Smooth muscle cell (in vitro differentiated cells): ENCODE measurements around the gene C4orf54. TPM values are rescaled to one million over a fixed set of nuclear protein-coding genes. Genes with fewer than 3 reads are reported as not detected.

ENCODE experiments used
- DNase-seq: peaks from one replicate; lab custom pipeline; 2025; ENCODE audit not compliant: unreplicated experiment; lab: John Stamatoyannopoulos, UW
- H2AFZ ChIP-seq: fragments of 200-600 bp; sonication (generic); 2 replicates; pipeline ENCODE4 v1.6.0; 2016; ENCODE audit warnings: antibody characterized with exemption, low read depth, mild to moderate bottlenecking
- H3F3A ChIP-seq: fragments of 200-600 bp; sonication (generic); 2 replicates; pipeline ENCODE4 v1.6.0; 2017; ENCODE audit warnings: antibody characterized with exemption, low read depth
- H3K27ac ChIP-seq: fragments of 200-600 bp; sonication (generic); 2 replicates; pipeline ENCODE4 v1.5.1; 2016; ENCODE audit warnings: low read depth, mild to moderate bottlenecking
- H3K27me3 ChIP-seq: fragments of 200-600 bp; sonication (generic); 2 replicates; pipeline ENCODE4 v1.6.1; 2016; ENCODE audit warnings: low read depth, mild to moderate bottlenecking
- H3K36me3 ChIP-seq: fragments of 200-600 bp; sonication (generic); 2 replicates; pipeline ENCODE4 v1.5.1; 2016; ENCODE audit warnings: low read depth
- H3K4me1 ChIP-seq: fragments of 200-600 bp; sonication (generic); 2 replicates; pipeline ENCODE4 v1.5.1; 2016; ENCODE audit warnings: low read depth
- H3K4me2 ChIP-seq: fragments of 200-600 bp; sonication (generic); 2 replicates; pipeline ENCODE4 v1.6.0; 2016; ENCODE audit warnings: mild to moderate bottlenecking
- H3K4me3 ChIP-seq: fragments of 200-600 bp; sonication (generic); 2 replicates; pipeline ENCODE4 v1.5.1; 2016; ENCODE audit warnings: mild to moderate bottlenecking
- H3K79me2 ChIP-seq: fragments of 200-600 bp; sonication (generic); 2 replicates; pipeline ENCODE4 v1.6.0; 2016; ENCODE audit warnings: low read depth, mild to moderate bottlenecking
- H3K9ac ChIP-seq: fragments of 200-600 bp; sonication (generic); 2 replicates; pipeline ENCODE4 v1.6.0; 2016; ENCODE audit warnings: low read depth
- H3K9me3 ChIP-seq: fragments of 200-600 bp; sonication (generic); replicated peaks from 2 replicates; pipeline ENCODE4 v1.5.1; 2016; ENCODE audit warnings: low read depth
- H4K20me1 ChIP-seq: fragments of 200-600 bp; sonication (generic); 2 replicates; pipeline ENCODE4 v1.6.0; 2016; ENCODE audit warnings: low read depth
- WGBS: methylation state at CpG from one replicate; pipeline ENCODE4 v1.1.7; 2016; ENCODE audit warnings: low lambda C conversion rate; 5-methylcytosine and 5-hydroxymethylcytosine counted together
- polyA plus RNA-seq: library from polyadenylated mRNA; unstranded; fragments of >200 nt; fragmentation: Nextera tagmentation; extraction: Ambion mirVana; gene quantifications from 2 replicates; pipeline ENCODE4 v1.2.1, GENCODE V29; 2016
- total RNA-seq: library from RNA; depleted of rRNA; stranded (reverse); fragments of >200 nt; gene quantifications from 2 replicates; pipeline ENCODE4 v1.2.3, GENCODE V29; 2014
- TF ChIP-seq, protein P1 (sequence below): fragments of 200-600 bp; sonication (generic); IDR thresholded peaks from 2 replicates; pipeline ENCODE4 v1.5.1; 2017; ENCODE audit warnings: borderline replicate concordance, mild to moderate bottlenecking, antibody characterized with exemption; ENCODE audit not compliant: insufficient read depth, poor library complexity, severe bottlenecking

Gene C4orf54
- total and polyA plus RNA-seq, 2 experiments from 2014 or later: not detected

DNA sequence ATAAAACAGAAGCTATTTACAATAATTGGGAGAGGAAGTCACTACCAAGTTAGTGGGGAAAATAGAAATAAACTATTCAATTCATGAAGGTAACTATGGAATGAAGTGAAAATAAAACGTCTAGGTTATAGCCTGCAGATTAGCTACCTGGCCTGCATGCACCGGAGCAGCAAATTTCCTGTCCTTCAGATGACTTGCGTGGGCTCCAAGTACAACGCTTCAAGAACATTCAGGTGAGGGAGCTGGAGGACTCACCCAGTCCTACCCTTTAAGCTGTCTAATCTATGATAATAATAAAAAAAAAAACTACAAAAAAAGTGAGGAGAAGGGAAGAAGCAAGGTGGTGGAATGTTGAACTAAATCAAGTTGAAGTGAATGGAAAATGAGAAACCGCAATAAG lies 13.2 kb downstream of the C4orf54 start:
- no peak overlapping the region for H2AFZ ChIP-seq
- no peaks in the 10 kb centered on the region for H3K27me3 ChIP-seq
- H3K36me3 ChIP-seq: no peaks in the 10 kb centered on the region
- H3K4me2 ChIP-seq: no peak overlapping the region
- H4K20me1 ChIP-seq: no peaks in the 10 kb centered on the region
- H3K9ac ChIP-seq: no peak overlapping the region
- H3K27ac ChIP-seq: no peak overlapping the region
- H3K4me1 ChIP-seq: peaks cover 14% of the 10 kb centered on the region
- no peaks in the 10 kb centered on the region for H3K9me3 ChIP-seq
- H3K79me2 ChIP-seq: no peaks in the 10 kb centered on the region
- WGBS: 58% methylated on average over 5 of the region's 5 CpGs
- no peak for DNase-seq
- no peak overlapping the region for H3K4me3 ChIP-seq
- no peaks in the 10 kb centered on the region for H3F3A ChIP-seq
- TF ChIP-seq, protein P1, sequence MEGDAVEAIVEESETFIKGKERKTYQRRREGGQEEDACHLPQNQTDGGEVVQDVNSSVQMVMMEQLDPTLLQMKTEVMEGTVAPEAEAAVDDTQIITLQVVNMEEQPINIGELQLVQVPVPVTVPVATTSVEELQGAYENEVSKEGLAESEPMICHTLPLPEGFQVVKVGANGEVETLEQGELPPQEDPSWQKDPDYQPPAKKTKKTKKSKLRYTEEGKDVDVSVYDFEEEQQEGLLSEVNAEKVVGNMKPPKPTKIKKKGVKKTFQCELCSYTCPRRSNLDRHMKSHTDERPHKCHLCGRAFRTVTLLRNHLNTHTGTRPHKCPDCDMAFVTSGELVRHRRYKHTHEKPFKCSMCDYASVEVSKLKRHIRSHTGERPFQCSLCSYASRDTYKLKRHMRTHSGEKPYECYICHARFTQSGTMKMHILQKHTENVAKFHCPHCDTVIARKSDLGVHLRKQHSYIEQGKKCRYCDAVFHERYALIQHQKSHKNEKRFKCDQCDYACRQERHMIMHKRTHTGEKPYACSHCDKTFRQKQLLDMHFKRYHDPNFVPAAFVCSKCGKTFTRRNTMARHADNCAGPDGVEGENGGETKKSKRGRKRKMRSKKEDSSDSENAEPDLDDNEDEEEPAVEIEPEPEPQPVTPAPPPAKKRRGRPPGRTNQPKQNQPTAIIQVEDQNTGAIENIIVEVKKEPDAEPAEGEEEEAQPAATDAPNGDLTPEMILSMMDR: no peak

- Histone ChIP-seq H4K20me1 (no peaks in the 10 kb centered on the region), H2AFZ (no peak overlapping the region), H3K4me3 (no peak overlapping the region), H3K9me3 (no peaks in the 10 kb centered on the region), H3K79me2 (no peaks in the 10 kb centered on the region), H3K36me3 (no peaks in the 10 kb centered on the region), H3K4me2 (no peak overlapping the region), H3F3A (no peaks in the 10 kb centered on the region), H3K27me3 (no peaks in the 10 kb centered on the region), H3K4me1 (peaks cover 14% of the 10 kb centered on the region), H3K27ac (no peak overlapping the region), H3K9ac (no peak overlapping the region)
- 71% methylated on average over 7 of the region's 7 CpGs for WGBS
- TF ChIP-seq, protein P1: no peak
- no peak for DNase-seq
Observed at GRCh38 chr4:99642725-99643489, 14.7 kb downstream of the C4orf54 start.

DNA sequence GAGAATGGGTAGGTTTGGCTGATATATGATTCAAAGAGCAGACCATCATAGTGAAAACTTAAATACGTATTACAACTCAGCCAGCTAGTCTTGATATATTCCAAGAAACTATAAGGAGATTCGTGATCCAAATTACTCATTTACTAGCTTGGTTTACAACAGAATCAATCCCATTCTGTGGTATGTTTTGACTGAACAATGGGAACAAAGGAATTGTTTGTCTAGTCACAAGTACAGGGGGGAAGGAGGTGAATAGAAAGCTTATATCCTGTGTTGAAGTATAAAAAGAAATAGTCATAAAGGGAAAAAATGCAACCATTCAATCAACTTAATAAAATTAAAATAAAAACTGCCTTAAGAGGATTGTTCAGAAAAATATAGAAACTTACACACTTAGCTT lies 17.0 kb downstream of the C4orf54 start:
- no peak overlapping the region for H2AFZ ChIP-seq
- TF ChIP-seq, protein P1: no peak

GRCh38 chr4:99637174-99637573 lies 20.5 kb downstream of the C4orf54 start:
- H3K4me1 ChIP-seq: no peaks in the 10 kb centered on the region
- TF ChIP-seq, protein P1: no peak
- H3K4me2 ChIP-seq: no peak overlapping the region
- H3K27me3 ChIP-seq: no peaks in the 10 kb centered on the region
- DNase-seq: no peak
- no peaks in the 10 kb centered on the region for H3F3A ChIP-seq
- H3K9me3 ChIP-seq: no peaks in the 10 kb centered on the region
- H3K79me2 ChIP-seq: no peaks in the 10 kb centered on the region
- WGBS: 87% methylated on average over 5 of the region's 5 CpGs
- H3K27ac ChIP-seq: no peak overlapping the region
- no peaks in the 10 kb centered on the region for H3K36me3 ChIP-seq
- no peak overlapping the region for H3K9ac ChIP-seq
- H4K20me1 ChIP-seq: no peaks in the 10 kb centered on the region
- H3K4me3 ChIP-seq: no peak overlapping the region
- no peak overlapping the region for H2AFZ ChIP-seq

More for the DNA sequence above, 17.0 kb downstream of the C4orf54 start:
- Histone ChIP-seq H3F3A (no peaks in the 10 kb centered on the region), H3K36me3 (no peaks in the 10 kb centered on the region), H3K9me3 (no peaks in the 10 kb centered on the region), H3K79me2 (no peaks in the 10 kb centered on the region), H3K9ac (no peak overlapping the region), H4K20me1 (no peaks in the 10 kb centered on the region), H3K27me3 (no peaks in the 10 kb centered on the region), H3K27ac (no peak overlapping the region), H3K4me3 (no peak overlapping the region), H3K4me2 (no peak overlapping the region), H3K4me1 (peaks cover 14% of the 10 kb centered on the region)
- no peak for DNase-seq
- 80% methylated on average over 2 of the region's 2 CpGs for WGBS
